LNCaP clone FGC (cell line): ENCODE measurements around the gene F13A1.

Source experiments
- DNase-seq: peaks from one replicate; pipeline ENCODE4 v3.0.0-alpha.2; 2011; ENCODE audit warnings: low read depth
- H3K4me3 ChIP-seq: 2 replicates; pipeline ENCODE4 v1.5.1; 2011; ENCODE audit warnings: mild to moderate bottlenecking, low read depth, low read length, control low read depth
- TF ChIP-seq, protein P1 (sequence below): IDR thresholded peaks from 2 replicates; pipeline ENCODE4 v1.5.1; 2012; ENCODE audit warnings: mild to moderate bottlenecking; ENCODE audit not compliant: control insufficient read depth, insufficient read depth; ENCODE audit errors: extremely low read depth

Gene F13A1

DNA sequence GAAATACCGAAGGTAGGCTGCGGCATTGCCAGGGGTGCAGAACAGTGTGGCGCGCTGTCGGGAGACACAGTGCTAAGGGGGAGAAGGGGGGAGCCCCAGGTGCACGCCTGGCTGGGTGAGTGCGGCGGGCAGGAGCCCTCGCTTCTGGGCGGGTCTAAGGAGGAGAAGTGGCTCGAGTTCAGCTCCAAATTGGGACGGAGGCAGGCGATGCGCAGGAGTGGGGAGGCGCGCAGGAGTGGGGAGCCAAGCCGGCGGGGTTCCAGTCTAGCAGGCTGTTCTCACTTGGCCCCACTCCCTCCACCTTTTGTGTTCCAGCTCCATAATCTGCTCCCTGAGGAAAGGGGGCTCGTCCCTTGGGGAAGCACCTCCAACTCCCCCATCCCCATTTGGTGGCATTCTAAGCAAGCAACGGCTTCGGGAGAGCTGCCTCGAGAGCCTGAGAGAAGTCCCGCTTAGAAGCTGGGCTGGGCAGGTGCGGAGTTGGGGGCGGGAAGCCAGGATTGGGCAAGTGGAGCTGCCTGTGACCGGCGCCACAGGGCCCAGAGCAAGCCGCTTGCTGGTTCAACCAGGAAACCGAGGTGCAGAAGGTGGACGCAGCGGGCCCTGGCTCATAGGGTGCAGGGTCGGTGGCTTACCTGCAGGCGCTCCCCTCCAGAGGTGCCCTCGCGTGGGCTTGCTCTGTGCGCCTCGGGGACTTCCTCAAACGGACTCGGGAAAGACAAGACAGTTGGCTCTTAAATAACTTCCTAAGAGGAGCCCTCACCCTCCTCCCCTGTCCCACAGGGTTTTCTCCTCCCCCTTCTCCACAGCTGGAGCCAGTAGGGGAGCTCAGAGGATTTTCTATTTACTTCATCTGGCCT, at the start of gene F13A1:
Gene F13A1, minus strand, starts transcription at position 711 of the 860 bp plus-strand sequence. CDS start 1,998 bp downstream, outside the sequence.
- no peak for DNase-seq
- no peak within 1 kb of the TSS for H3K4me3 ChIP-seq
- TF ChIP-seq, protein P1, sequence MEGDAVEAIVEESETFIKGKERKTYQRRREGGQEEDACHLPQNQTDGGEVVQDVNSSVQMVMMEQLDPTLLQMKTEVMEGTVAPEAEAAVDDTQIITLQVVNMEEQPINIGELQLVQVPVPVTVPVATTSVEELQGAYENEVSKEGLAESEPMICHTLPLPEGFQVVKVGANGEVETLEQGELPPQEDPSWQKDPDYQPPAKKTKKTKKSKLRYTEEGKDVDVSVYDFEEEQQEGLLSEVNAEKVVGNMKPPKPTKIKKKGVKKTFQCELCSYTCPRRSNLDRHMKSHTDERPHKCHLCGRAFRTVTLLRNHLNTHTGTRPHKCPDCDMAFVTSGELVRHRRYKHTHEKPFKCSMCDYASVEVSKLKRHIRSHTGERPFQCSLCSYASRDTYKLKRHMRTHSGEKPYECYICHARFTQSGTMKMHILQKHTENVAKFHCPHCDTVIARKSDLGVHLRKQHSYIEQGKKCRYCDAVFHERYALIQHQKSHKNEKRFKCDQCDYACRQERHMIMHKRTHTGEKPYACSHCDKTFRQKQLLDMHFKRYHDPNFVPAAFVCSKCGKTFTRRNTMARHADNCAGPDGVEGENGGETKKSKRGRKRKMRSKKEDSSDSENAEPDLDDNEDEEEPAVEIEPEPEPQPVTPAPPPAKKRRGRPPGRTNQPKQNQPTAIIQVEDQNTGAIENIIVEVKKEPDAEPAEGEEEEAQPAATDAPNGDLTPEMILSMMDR: no peak

DNA sequence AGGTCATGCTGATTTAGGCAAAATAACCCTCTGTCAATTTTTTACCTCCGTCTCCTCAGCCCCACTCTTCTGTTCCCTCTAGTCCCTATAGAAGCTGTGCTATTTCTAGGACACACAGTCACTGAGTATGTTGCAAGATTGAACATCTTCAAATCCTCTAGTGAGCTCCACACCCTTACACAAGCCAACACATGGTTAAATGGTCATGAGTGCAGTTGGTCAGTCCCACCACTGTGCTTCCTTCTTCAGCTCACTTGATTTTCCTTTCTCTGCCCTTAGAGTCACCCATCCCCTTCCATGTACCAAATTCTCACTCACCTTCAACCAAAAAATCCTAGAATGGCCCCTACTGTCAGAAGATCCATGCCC, 48.2 kb upstream of the F13A1 start:
- no peak overlapping the region for H3K4me3 ChIP-seq
- TF ChIP-seq, protein P1: no peak

DNA sequence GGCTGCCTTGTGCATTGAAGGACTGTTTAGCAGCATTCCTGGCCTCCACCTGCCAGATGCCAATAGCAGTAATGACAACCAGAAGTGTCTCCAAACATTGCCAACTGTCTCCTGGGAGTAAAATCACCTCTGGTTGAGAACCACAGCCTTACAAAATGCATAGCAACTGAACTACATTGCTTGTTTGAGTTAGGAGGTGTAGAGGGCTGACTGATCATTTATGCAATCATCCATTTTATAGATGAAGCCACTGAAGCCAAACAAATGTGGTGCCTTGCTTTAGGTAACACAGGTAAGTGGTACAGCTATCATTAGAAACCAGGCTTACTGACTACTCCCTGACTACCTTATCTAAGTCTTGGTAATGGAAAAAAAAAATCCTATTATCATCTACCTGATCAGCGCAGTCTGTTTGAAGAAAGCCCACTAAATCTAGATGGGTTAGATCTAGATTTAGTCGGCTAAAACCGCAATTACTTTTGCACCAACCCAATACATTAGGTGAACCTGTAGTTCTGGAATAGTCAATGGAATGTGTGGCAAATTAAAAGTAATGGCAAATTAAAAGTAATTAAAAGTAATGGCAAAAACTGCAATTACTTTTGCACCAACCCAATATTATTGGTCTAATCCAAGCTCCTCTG, 47.7 kb upstream of the F13A1 start:
- TF ChIP-seq, protein P1: no peak
- no peak for DNase-seq
- no peak overlapping the region for H3K4me3 ChIP-seq

More for the DNA sequence above, 48.2 kb upstream of the F13A1 start:
- DNase-seq: no peak

DNA sequence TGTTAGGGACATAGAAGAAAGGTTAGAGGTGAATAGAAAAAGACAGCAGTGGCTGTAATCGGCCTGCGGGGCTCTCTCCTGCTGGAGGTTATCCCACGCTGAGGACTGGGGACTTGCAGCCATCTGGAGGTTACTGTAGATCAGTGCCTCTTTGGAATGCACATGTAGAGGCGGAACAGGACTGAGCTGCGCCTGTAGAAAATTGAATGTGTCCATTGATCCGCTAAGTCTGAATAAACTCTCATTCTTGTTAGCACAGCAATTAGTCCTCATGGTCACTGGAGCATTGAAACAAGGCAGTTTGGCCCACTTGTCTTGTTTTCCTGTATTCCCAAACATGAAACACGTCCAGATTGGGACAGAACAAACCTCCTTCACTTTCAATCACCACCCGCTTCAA, 46.3 kb upstream of the F13A1 start:
- H3K4me3 ChIP-seq: no peak overlapping the region
- DNase-seq: no peak
- TF ChIP-seq, protein P1: no peak

DNA sequence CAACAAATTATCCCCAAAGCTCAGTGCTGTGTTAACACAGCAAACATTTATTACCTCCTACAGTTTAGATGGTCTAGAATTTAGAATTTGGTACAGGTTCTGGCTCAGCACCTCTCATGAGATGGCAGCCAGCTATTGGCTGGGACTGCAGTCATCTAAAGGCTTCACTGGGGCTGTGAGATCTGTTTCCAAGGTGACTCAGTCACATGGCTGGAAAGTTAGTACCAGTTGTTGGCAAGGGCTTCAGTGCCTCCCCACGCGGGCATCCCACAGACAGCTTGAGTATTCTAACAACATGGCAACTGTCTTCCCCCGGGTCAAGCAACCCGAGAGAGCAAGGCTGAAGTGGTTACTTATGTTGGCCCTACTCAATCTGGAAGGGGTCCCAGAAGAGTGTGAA, 44.8 kb upstream of the F13A1 start:
- no peak overlapping the region for H3K4me3 ChIP-seq
- TF ChIP-seq, protein P1: no peak
- no peak for DNase-seq

DNA sequence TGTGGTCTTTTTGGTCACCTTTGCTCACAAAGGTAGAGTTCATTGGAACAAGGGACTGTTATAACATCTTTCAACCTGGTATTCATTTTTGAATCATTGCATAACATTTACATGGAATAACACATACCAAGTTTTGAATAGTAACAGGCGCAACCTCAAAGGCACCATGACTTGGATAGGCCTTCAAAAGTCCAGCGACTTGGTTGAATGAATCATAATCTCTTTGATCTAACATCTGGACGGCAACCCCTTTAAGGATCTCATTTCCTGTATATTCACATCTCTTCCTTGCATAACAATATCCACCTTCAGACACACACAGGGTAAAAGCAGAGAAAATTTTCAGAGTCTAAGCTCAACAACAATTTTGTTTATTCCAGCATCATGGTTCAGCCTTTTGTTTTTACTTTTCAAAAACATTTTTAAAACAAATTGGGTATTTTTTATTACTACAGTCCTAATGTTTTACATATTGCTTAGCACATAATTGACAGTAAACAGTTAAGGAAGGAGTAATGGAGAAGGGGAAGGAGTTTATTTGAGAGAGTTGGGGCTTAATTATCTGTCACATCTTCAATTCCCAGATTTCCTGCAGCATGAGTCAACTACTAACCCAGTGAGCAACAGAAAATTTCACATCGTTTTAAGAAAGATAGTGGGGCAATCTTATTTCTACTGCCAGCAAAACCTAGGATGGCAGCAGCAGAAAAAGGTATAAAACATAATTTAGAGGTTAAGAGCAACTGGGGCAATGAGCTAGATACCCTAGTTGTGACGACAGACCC, 41.8 kb upstream of the F13A1 start:
- no peak for DNase-seq
- no peak overlapping the region for H3K4me3 ChIP-seq
- TF ChIP-seq, protein P1: no peak
